ENCODE results near the gene TTN. TPM values are rescaled to one million over a fixed set of nuclear protein-coding genes. Genes with fewer than 3 reads are reported as not detected.

TTN gene
- total RNA-seq, 4 donors from 2014 or later = 7.6 to 104 (median 10.6) TPM

GRCh38 chr2:178574789-178575188, 232.4 kb downstream of the TTN start:
- TF ChIP-seq CTCF (IDR thresholded peaks at IDR 0.05) (no peak), POLR2A (IDR thresholded peaks at IDR 0.05) (no peak)
- no peaks in the 10 kb centered on the region for H3K4me1 ChIP-seq
- no peak overlapping the region for H3K27ac ChIP-seq
- DNase-seq = no peak
- H3K4me3 ChIP-seq = no peak overlapping the region
- no peaks in the 10 kb centered on the region for H3K9me3 ChIP-seq
- no peaks in the 10 kb centered on the region for H3K27me3 ChIP-seq
- H3K36me3 ChIP-seq = peaks cover 0 to 15% (median 0%) of the 10 kb centered on the region in 3 donors

GRCh38 chr2:178568227-178568626, 239.0 kb downstream of the TTN start:
- TF ChIP-seq CTCF (IDR thresholded peaks at IDR 0.05) (no peak), POLR2A (IDR thresholded peaks at IDR 0.05) (no peak)
- no peaks in the 10 kb centered on the region for H3K27me3 ChIP-seq
- no peak overlapping the region for H3K4me3 ChIP-seq
- no peaks in the 10 kb centered on the region for H3K4me1 ChIP-seq
- peaks cover 0 to 6% (median 0%) of the 10 kb centered on the region in 3 donors for H3K36me3 ChIP-seq
- peaks cover 0 to 1% (median 0%) of the 10 kb centered on the region in 4 donors for H3K9me3 ChIP-seq
- DNase-seq = no peak
- no peak overlapping the region for H3K27ac ChIP-seq

GRCh38 chr2:178553047-178553446, 254.2 kb downstream of the TTN start:
- no peak for DNase-seq
- Histone ChIP-seq H3K36me3 (peaks cover 0 to 13% (median 0%) of the 10 kb centered on the region in 3 donors), H3K27me3 (no peaks in the 10 kb centered on the region), H3K27ac (no peak overlapping the region), H3K9me3 (no peaks in the 10 kb centered on the region), H3K4me3 (no peak overlapping the region), H3K4me1 (no peaks in the 10 kb centered on the region)
- no peak for TF ChIP-seq CTCF (IDR thresholded peaks at IDR 0.05)
- no peak for TF ChIP-seq POLR2A (IDR thresholded peaks at IDR 0.05)

- Histone ChIP-seq H3K27me3 (no peaks in the 10 kb centered on the region), H3K4me3 (no peak overlapping the region), H3K36me3 (peaks cover 0 to 31% (median 0%) of the 10 kb centered on the region in 3 donors), H3K9me3 (no peaks in the 10 kb centered on the region), H3K4me1 (no peaks in the 10 kb centered on the region), H3K27ac (no peak overlapping the region)
- TF ChIP-seq CTCF (IDR thresholded peaks at IDR 0.05) (no peak), POLR2A (IDR thresholded peaks at IDR 0.05) (no peak)
- DNase-seq = no peak
These were observed 256.9 kb downstream of the TTN start for GRCh38 chr2:178550352-178550751.

GRCh38 chr2:178542569-178542968, 264.7 kb downstream of the TTN start:
- peaks cover 0 to 47% (median 0%) of the 10 kb centered on the region in 3 donors for H3K36me3 ChIP-seq
- H3K4me1 ChIP-seq = no peaks in the 10 kb centered on the region
- H3K27me3 ChIP-seq = no peaks in the 10 kb centered on the region
- TF ChIP-seq CTCF (IDR thresholded peaks at IDR 0.05) (no peak), POLR2A (IDR thresholded peaks at IDR 0.05) (no peak)
- no peak for DNase-seq
- H3K9me3 ChIP-seq = no peaks in the 10 kb centered on the region
- H3K4me3 ChIP-seq = no peak overlapping the region
- no peak overlapping the region for H3K27ac ChIP-seq

GRCh38 chr2:178542161-178542560, 265.1 kb downstream of the TTN start:
- no peak overlapping the region for H3K4me3 ChIP-seq
- no peak for DNase-seq
- no peaks in the 10 kb centered on the region for H3K27me3 ChIP-seq
- H3K27ac ChIP-seq = no peak overlapping the region
- H3K9me3 ChIP-seq = no peaks in the 10 kb centered on the region
- TF ChIP-seq CTCF (IDR thresholded peaks at IDR 0.05) (no peak), POLR2A (IDR thresholded peaks at IDR 0.05) (no peak)
- H3K36me3 ChIP-seq = peaks cover 0 to 49% (median 0%) of the 10 kb centered on the region in 3 donors
- H3K4me1 ChIP-seq = no peaks in the 10 kb centered on the region
